NCI-H1930 (cell line): ENCODE results near the gene MYO1D.
A peak's percentile ranks its signal among the peaks of the same experiment; 100 is the strongest.
"Not testable (repeated sequence)": the region's sequence is repeated elsewhere in the genome, so short reads cannot be mapped to it uniquely, and the experiment has no call there.

Experiments
- DNase-seq, 2 experiments: peaks; one replicate each; lab custom pipeline; 2025; lab: John Stamatoyannopoulos, UW

MYO1D gene

GRCh38 chr17:32460054-32460453 lies 416.9 kb downstream of the MYO1D start:
- no peak for DNase-seq

DNA sequence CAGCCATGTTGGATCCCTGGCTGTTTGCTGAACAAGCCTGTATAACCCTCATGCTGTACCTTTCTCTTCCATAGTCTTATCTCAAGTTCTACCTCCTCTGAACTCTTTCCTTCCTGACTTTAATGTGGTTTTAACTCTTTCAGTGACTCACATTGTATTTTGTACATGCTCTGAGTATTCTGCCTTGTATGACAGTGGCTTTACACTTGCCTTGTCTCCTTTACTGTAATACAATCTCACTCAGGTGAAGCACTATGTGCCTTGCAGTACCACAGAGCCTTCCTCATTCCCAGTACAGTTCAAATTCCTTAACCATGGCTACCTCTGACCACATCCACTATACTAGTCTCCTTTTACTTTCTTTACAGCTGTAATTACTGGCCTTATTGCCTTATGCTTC lies 418.6 kb downstream of the MYO1D start:
- DNase-seq, result no peak

DNA sequence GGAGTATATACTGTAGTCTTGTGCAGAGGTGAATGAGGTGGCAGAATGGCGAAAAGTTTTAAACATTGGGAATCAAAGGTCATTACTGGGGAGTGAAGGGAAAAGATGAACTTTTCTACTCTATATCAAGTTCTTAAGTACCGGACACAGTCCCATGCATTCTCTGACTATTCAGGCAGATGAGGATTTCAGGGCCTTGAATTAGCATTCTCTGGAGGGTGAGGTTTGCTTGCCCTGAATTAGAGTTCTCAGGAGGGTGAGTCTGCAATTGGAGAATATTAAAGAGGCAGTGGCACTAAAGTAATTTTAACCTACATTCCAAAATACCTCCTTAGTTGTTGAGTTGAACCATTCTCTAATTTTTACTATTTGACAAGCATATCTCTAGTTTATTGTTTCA lies 423.6 kb downstream of the MYO1D start:
- DNase-seq, result no peak

GRCh38 chr17:32452281-32452680 lies 424.6 kb downstream of the MYO1D start:
- DNase-seq, result no peak

DNA sequence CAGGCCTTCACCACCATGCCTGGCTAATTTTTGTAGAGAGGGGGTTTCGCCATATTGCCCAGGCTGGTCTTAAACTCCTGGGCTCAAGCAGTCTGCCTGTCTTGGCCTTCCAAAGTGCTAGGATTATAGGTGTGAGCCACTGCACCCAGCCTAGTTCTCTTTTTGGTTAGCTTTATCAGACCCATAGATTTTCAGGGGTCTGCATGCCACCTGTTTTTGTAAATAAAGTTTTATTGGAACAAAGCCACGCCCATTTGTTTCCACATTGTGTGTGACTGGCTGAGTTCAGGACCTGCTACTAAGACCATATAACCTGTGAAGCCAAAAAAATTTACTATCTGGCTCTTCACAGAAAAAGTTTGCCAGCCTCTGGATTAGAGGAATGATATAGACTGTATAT lies 425.0 kb downstream of the MYO1D start:
- no peak for DNase-seq

GRCh38 chr17:32450379-32450778 lies 426.5 kb downstream of the MYO1D start:
- not testable (repeated sequence) for DNase-seq

DNA sequence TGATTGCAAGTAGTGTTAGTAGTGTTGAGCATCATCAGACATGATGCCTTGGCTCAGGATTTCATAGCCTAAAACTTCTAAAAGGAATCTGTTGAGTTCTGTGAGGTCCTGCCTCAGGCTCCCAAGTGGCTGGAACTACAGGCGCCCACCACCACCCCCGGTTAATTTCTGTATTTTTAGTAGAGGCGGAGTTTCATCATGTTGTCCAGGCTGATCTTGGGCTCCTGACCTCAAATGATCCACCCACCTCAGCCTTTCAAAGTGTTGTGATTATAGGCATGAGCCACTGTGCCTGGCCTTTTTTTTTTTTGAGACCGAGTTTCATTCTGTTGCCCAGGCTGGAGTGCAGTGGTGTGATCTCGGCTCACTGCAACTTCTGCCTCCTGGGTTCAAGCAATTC lies 427.0 kb downstream of the MYO1D start:
- DNase-seq, result no peak

- no peak for DNase-seq
Observed at GRCh38 chr17:32446949-32447348, 430.0 kb downstream of the MYO1D start.

- DNase-seq, result no peak
Observed at GRCh38 chr17:32445971-32446370, 431.0 kb downstream of the MYO1D start.

GRCh38 chr17:32445497-32445896 lies 431.4 kb downstream of the MYO1D start:
- no peak for DNase-seq

DNA sequence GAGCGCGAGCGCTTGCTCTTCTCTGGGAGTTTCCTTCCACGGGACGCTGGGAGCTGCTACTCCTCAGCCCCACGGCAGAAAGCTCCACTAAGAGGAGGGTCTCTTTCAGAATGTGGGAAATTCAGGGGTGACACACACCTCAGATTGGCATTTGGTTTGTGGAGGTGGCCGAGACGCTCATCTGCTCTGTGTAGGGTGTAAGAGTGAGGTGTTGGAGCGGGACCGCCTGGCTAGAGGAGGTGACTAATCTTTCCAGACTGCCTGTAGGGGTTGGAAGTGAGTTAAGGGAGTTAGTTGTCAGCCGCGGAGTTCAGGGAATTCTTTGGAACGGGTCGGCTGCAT lies 431.9 kb downstream of the MYO1D start:
- no peak for DNase-seq

- DNase-seq, result peak; percentile 93 to 98
Observed at GRCh38 chr17:32444301-32445073, 432.4 kb downstream of the MYO1D start, which contains the start of gene PSMD11. TSS of gene PSMD11 (plus strand) at chr17:32444510. CDS start at chr17:32444524, 14 bp downstream.

- peak in 1 of 2 experiments; percentile 57 for DNase-seq
Observed at GRCh38 chr17:32443827-32444300, 433.1 kb downstream of the MYO1D start.
